ENCODE measurements around the gene PTGIR.

DNA sequence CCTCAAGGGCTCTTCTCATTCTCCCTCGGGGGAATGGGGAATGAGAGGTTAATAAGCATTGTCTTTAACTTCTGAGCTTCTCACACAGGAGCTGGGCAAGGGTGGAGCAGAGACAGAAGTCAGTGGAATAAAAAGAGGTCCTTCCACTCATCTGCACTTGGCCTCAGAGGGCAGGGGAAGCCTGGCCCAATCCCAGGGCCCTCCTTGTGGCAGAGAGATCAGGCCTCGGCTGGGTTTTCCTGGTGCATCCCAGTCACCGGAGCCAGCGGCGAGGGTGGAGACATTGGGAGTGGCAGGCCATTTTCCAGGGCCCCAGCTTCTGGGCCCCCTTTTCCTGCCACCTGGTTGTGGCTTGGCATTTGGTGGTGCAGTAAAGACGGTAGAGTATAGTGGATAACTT lies 13.1 kb downstream of the PTGIR start:
- TF ChIP-seq, protein P1, sequence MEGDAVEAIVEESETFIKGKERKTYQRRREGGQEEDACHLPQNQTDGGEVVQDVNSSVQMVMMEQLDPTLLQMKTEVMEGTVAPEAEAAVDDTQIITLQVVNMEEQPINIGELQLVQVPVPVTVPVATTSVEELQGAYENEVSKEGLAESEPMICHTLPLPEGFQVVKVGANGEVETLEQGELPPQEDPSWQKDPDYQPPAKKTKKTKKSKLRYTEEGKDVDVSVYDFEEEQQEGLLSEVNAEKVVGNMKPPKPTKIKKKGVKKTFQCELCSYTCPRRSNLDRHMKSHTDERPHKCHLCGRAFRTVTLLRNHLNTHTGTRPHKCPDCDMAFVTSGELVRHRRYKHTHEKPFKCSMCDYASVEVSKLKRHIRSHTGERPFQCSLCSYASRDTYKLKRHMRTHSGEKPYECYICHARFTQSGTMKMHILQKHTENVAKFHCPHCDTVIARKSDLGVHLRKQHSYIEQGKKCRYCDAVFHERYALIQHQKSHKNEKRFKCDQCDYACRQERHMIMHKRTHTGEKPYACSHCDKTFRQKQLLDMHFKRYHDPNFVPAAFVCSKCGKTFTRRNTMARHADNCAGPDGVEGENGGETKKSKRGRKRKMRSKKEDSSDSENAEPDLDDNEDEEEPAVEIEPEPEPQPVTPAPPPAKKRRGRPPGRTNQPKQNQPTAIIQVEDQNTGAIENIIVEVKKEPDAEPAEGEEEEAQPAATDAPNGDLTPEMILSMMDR (IDR thresholded peaks at IDR 0.05), result no peak
- no peak for TF ChIP-seq POLR2A (IDR thresholded peaks at IDR 0.05)
